Psoas muscle (tissue), 8 donors: ENCODE results near the gene HOXC10. TPM values are rescaled to one million over a fixed set of nuclear protein-coding genes. Genes with fewer than 3 reads are reported as not detected.

Source experiments
- ATAC-seq, 4 donors: fragments of 200-7000 bp; cut with Tn5 transposase; one replicate each; pipeline ENCODE4 v1.9.1; 2020; ENCODE audit warnings: moderate library complexity in 3 of 4, mild to moderate bottlenecking in 2 of 4
- DNase-seq, 2 donors: peaks; one replicate each; pipeline ENCODE4 v3.0.0-alpha.2; 2020
- H3K27ac ChIP-seq: fragments of 200-600 bp; one replicate; pipeline ENCODE4 v1.8.0; 2022
- H3K27me3 ChIP-seq, 3 donors: fragments of 200-600 bp in 1 of 3; one replicate each; pipeline versions ENCODE4 v1.6.1 to v1.8.0; 2013 to 2022; ENCODE audit warnings: low read length in 2 of 3, mild to moderate bottlenecking in 2 of 3, moderate library complexity in 1 of 3; ENCODE audit not compliant: insufficient read depth in 3 of 3
- H3K36me3 ChIP-seq, 2 donors: fragments of 200-600 bp in 1 of 2; one replicate each; pipeline versions ENCODE4 v1.6.1 to v1.8.0; 2013 to 2022; ENCODE audit warnings: low read depth in 1 of 2, mild to moderate bottlenecking in 1 of 2, moderate library complexity in 1 of 2; ENCODE audit not compliant: insufficient read depth in 1 of 2
- H3K4me1 ChIP-seq: fragments of 200-600 bp; one replicate; pipeline ENCODE4 v1.8.0; 2022
- H3K4me3 ChIP-seq: fragments of 200-600 bp; one replicate; pipeline ENCODE4 v1.8.0; 2022; ENCODE audit warnings: mild to moderate bottlenecking
- H3K9me3 ChIP-seq: fragments of 200-600 bp; one replicate; pipeline ENCODE4 v1.8.0; 2022
- WGBS, 3 donors: extraction: QIAGEN DNeasy Blood & Tissue Kit; methylation state at CpG; one replicate each; pipeline versions ENCODE4 v1.1.6 to v1.1.7; 2013; 5-methylcytosine and 5-hydroxymethylcytosine counted together
- intact Hi-C, 2 donors: fragments of 100-400 bp; cut with DNase I; formaldehyde crosslinking; loops; one replicate each; pipeline versions ENCODE4 v1.11.0 to v1.14.2; 2022
- polyA plus RNA-seq, 3 donors: library from polyadenylated mRNA; stranded (reverse); fragments of 200-250 nt; gene quantifications; one replicate each; pipeline ENCODE4 v1.2.3, GENCODE V29; 2013
- total RNA-seq, 4 donors: library from RNA; stranded (reverse); fragmentation: NEBNext Ultra II Directional in 2 of 4; extraction: Animal tissue kit (Norgen Biotek cat#: 25700) in 2 of 4; gene quantifications; one replicate each; pipeline versions ENCODE4 v1.2.1 to v1.2.4, GENCODE V29; 2021 to 2023
- TF ChIP-seq, protein P1 (sequence below): fragments of 200-600 bp; IDR thresholded peaks from one replicate; pipeline ENCODE4 v1.8.0; 2022; ENCODE audit warnings: antibody characterized with exemption
- donor health status: healthy with polysubstance abuse.
- donor health status: DM: no; HTN: no; CAD: no; lungs with moderate emphysema.
- donor health status: Bipolar disorder and iron deficiency.
- donor health status: healthy.
- donor health status: DM: yes; HTN: yes; CAD: no.
- donor health status: DM: no; HTN: no; CAD: no.
- donor health status: DM: no; HTN: no; CAD: no.
- donor health status: DM: yes; HTN: yes; CAD: no.

Gene HOXC10
- total and polyA plus RNA-seq, 7 donors = 3.0 to 129 (median 62.0) TPM

GRCh38 chr12:53941750-53942149 is 43.2 kb upstream of the HOXC10 start:
- Histone ChIP-seq H3K9me3 (no peaks in the 10 kb centered on the region), H3K27me3 (peaks cover 0 to 99% (median 51%) of the 10 kb centered on the region in 3 donors), H3K27ac (no peak overlapping the region), H3K36me3 (no peaks in the 10 kb centered on the region), H3K4me3 (no peak overlapping the region), H3K4me1 (peaks cover 9% of the 10 kb centered on the region)
- ATAC-seq (no peak), DNase-seq (no peak)
- TF ChIP-seq, protein P1, sequence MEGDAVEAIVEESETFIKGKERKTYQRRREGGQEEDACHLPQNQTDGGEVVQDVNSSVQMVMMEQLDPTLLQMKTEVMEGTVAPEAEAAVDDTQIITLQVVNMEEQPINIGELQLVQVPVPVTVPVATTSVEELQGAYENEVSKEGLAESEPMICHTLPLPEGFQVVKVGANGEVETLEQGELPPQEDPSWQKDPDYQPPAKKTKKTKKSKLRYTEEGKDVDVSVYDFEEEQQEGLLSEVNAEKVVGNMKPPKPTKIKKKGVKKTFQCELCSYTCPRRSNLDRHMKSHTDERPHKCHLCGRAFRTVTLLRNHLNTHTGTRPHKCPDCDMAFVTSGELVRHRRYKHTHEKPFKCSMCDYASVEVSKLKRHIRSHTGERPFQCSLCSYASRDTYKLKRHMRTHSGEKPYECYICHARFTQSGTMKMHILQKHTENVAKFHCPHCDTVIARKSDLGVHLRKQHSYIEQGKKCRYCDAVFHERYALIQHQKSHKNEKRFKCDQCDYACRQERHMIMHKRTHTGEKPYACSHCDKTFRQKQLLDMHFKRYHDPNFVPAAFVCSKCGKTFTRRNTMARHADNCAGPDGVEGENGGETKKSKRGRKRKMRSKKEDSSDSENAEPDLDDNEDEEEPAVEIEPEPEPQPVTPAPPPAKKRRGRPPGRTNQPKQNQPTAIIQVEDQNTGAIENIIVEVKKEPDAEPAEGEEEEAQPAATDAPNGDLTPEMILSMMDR = no peak
- WGBS, 3 donors = 32 to 53% (median 43%) methylated on average over 5 of the region's 5 CpGs
- intact Hi-C loops = no loop called here

DNA sequence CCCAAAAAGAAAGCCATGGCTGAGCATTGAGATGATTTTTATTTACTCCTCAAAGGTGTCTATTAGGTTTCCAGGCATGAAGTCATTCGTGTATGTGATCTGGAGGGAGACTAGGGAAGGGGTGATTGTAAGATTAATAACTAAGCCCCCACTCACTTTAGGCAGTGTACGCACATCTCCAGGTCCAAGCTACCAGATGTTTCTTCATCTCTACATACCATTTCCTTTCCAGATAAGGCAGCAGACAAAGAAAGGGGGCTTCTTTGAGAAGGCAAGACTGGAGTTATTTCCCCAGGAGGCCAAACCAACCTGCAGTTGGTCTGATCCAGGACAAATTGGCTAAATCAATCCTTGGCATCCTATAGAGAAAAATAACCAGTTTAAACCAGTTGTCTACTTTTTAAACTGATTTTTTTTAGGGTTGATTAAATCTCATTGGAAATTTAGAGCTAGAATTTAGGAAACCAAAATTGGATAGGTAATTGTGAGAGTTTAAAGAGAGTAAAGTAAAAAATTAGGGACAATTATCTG is 42.4 kb upstream of the HOXC10 start:
- Histone ChIP-seq H3K27me3 (peaks cover 0 to 96% (median 45%) of the 10 kb centered on the region in 3 donors), H3K9me3 (no peaks in the 10 kb centered on the region), H3K4me1 (peaks cover 9% of the 10 kb centered on the region), H3K36me3 (no peaks in the 10 kb centered on the region), H3K27ac (no peak overlapping the region), H3K4me3 (no peak overlapping the region)
- ATAC-seq (no peak), DNase-seq (no peak)
- intact Hi-C loops = no loop called here
- TF ChIP-seq, protein P1 = no peak
- WGBS, 3 donors = 32 to 48% (median 42%) methylated on average over 2 of the region's 2 CpGs

GRCh38 chr12:53944209-53944608 is 40.7 kb upstream of the HOXC10 start:
- Histone ChIP-seq H3K27me3 (peaks cover 0 to 96% (median 35%) of the 10 kb centered on the region in 3 donors), H3K9me3 (no peaks in the 10 kb centered on the region), H3K27ac (no peak overlapping the region), H3K36me3 (no peaks in the 10 kb centered on the region), H3K4me3 (no peak overlapping the region), H3K4me1 (no peaks in the 10 kb centered on the region)
- DNase-seq = no peak
- WGBS, 3 donors = 36 to 55% (median 51%) methylated on average over 4 of the region's 4 CpGs
- intact Hi-C loops = no loop called here
- no peak for ATAC-seq
- TF ChIP-seq, protein P1 = no peak

DNA sequence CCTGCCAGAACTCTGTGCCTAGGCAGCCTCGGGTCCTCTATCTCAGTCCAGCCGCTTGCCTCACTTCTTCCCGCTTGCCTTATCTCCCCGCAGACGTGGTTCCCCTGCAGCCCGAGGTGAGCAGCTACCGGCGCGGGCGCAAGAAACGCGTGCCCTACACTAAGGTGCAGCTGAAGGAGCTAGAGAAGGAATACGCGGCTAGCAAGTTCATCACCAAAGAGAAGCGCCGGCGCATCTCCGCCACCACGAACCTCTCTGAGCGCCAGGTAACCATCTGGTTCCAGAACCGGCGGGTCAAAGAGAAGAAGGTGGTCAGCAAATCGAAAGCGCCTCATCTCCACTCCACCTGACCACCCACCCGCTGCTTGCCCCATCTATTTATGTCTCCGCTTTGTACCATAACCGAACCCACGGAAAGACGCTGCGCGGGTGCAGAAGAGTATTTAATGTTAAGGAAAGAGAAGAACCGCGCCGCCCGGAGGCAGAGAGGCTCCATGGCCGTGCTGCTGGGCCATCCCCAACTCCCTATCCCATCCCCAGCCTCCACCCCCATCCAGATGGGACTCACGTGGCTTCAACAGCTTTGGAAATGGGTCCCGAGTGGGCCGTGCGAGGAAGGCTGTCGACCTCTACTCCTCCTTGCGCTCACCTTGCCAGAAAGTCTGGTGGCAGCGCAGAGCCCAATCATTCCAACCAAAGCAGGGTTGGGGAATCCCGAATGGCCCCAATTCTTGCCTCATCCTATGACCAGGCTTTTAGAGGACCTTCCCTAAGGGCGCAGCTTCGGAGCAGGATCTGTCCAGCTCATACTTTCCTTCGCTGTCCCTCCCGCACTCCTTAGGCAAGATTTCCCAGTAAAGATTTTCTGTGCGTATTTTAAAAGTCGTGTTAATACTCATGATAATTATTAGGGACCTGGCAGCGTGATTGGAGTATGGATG is 39.8 kb upstream of the HOXC10 start:
- intact Hi-C loops = no loop called here
- 10 to 27% (median 19%) methylated on average over 50 to 51 of the region's 51 CpGs for WGBS, 3 donors
- H3K27me3 ChIP-seq = peaks cover 0 to 96% (median 35%) of the 10 kb centered on the region in 3 donors
- DNase-seq (peak in 1 of 2 donors; percentile 42), ATAC-seq (no peak)
- H3K27ac ChIP-seq = no peak overlapping the region
- no peak overlapping the region for H3K4me3 ChIP-seq
- no peaks in the 10 kb centered on the region for H3K9me3 ChIP-seq
- TF ChIP-seq, protein P1 = no peak
- no peaks in the 10 kb centered on the region for H3K4me1 ChIP-seq
- H3K36me3 ChIP-seq = no peaks in the 10 kb centered on the region
